GM10266 (cell line): Measurements from ENCODE around the gene ITGA7.

ENCODE experiments used
- DNase-seq: peaks from one replicate; pipeline ENCODE4 v3.0.0; 2012; ENCODE audit errors: extremely low spot score
- TF ChIP-seq, protein P1 (sequence below): IDR thresholded peaks from 2 replicates; pipeline ENCODE4 v1.5.1; 2012; ENCODE audit warnings: mild to moderate bottlenecking, low read depth; ENCODE audit not compliant: control insufficient read depth, insufficient read depth; ENCODE audit errors: missing control alignments

Gene ITGA7

DNA sequence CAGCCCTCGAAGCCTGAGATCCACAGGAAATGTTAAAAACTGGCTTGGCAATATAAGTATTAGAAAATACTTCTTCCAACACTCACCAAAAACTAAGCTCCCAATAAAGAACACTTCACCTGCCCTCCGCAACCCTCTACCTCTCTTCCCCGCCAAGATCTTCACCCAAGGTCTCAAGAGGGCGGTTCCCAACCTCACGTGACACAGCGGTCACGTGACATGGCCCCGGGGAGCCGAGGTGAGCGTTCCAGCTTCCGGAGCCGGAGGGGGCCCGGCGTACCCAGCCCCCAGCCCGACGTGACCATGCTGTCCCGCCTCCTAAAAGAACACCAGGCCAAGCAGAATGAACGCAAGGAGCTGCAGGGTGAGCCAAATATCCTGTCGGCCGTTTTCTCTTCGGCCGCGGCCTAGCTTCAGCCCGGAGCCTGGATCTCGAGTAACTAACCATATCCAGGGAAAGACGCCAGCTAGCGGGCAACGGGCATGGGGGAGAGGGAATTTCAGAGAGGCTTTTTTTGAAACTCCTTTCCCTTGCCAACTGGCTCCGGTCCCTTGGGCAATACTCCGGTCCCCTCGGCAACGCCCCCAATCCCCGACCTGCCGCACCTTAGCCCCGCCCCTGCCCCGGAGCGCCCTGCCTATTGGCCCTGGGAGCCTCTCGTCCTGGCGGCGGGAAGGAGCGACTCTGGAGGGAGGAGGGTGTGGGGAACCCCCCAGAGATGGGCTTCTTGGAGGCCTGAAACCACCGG, 8.3 kb upstream of the ITGA7 start, which contains the start of gene BLOC1S1:
TSS of gene BLOC1S1 (plus strand) at position 214 of the 749 bp plus-strand sequence. CDS start at position 220, 6 bp downstream.
- TF ChIP-seq, protein P1, sequence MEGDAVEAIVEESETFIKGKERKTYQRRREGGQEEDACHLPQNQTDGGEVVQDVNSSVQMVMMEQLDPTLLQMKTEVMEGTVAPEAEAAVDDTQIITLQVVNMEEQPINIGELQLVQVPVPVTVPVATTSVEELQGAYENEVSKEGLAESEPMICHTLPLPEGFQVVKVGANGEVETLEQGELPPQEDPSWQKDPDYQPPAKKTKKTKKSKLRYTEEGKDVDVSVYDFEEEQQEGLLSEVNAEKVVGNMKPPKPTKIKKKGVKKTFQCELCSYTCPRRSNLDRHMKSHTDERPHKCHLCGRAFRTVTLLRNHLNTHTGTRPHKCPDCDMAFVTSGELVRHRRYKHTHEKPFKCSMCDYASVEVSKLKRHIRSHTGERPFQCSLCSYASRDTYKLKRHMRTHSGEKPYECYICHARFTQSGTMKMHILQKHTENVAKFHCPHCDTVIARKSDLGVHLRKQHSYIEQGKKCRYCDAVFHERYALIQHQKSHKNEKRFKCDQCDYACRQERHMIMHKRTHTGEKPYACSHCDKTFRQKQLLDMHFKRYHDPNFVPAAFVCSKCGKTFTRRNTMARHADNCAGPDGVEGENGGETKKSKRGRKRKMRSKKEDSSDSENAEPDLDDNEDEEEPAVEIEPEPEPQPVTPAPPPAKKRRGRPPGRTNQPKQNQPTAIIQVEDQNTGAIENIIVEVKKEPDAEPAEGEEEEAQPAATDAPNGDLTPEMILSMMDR, result no peak
- DNase-seq, result peak; percentile 95

DNA sequence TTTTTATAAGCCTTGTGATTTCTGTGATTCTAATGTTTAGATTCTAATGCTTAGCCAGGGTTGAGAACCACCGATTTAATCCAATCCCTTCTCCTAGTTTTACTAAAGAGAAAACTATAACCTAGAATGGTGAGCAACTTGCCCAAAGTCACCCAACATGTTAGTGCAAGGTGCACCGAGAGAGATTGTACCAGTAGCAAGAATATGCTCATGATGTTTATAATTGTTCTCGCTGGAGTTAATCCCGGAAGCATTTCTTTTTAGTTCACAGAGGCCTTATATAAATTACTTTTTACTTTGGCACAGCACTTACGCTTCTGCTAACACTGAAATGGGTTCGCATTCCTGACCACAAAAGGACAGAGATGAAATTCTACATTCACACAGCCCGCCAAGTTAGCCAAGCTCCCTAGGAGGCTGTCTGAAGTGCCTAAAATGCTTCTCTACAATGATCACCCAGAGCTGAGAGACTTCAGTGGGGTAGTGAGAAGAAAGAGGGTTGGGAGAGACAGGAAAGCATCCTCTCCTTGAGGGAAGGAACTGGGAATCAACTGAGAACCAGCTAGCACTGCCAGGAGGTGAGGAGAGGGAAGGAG, 7.6 kb upstream of the ITGA7 start:
- DNase-seq, result no peak
- TF ChIP-seq, protein P1, result no peak

DNA sequence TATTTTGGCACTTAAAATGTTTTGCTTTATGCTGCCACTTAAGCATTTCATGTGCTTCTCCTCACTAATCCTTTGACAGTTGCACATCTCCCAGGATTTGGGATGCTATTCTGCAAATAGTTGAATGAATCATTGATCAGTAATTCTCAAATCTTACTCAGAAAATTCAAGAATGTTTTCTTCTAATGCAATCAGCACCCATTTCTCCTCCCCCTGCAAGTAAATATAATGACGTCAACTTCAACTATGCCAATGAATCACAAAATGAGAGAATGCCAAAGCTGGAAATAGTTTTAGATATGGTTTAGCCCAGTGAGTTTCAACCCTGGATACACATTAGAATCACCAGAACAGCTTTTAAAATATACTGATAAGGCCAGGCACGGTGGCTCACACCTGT, 6.0 kb upstream of the ITGA7 start:
- no peak for DNase-seq
- TF ChIP-seq, protein P1, result no peak

DNA sequence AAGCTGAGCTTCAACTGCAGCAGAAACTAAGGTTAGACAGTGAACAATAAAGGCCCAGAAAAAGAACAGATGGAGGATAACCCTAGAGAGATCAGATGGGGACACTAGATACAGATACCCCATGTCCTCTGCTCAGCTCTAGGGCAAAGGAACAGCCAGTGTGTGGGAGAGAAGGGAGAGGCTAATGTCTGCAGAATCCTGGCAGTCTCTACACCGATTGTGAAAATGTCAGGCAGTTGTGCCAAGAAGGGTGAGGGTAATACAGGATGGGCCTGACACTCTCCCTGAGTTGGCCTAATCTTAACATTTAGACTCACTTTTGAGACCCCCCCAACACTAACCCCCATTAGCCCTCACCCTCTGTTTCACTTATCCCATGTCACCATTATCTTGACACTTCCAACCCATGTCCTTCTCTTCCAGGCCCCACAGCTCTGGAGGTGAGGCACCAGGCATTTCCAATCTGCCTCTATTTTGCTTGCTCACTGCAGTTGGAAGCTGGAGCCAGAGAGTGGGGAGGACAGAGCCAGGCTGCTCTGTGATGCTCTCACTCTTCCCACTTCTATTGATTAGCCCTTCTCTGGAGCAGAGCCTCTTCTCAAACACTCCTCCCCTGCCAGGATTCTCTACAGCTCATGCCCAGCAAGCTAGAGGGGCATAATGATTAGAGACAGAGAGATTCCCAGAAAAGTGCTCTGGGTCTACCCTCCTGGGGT, 5.2 kb upstream of the ITGA7 start:
- TF ChIP-seq, protein P1, result no peak
- no peak for DNase-seq

DNA sequence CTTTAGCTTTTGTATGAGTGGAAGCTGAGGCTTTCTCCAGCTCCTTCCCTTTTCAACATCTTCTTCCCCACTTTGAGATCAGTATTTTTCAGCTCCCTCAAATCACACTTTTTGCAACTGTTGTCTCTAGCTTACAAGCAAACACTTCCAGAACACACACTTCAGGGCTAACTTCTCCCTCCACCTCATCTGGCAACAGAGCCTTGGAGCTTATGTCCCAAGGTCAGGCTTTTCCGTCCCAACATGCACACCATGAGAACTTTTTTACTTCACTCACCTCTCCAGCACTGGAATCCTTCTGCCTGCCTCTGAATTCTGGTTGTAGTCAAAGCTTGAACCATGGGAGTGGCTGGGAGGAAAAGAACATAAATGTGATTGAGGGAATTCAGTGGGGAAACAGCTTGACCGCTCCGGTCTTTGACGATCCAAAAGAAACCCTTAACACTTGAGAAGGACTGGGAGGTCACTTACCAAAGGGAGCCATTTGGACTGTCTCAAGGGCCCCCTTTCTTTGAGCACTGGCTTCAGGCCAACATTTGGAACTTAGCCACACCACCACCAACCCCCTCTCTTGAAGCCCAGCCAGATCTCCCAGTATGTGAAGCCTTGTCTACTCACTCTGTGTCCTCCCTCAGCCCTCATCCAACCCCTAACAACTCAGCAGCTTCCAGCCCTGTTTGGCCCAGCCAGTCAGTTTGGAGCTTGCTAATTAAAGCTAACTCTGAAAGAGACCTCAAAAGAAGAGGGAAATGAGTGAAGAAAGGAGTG, 4.3 kb upstream of the ITGA7 start:
- no peak for DNase-seq
- TF ChIP-seq, protein P1, result no peak

DNA sequence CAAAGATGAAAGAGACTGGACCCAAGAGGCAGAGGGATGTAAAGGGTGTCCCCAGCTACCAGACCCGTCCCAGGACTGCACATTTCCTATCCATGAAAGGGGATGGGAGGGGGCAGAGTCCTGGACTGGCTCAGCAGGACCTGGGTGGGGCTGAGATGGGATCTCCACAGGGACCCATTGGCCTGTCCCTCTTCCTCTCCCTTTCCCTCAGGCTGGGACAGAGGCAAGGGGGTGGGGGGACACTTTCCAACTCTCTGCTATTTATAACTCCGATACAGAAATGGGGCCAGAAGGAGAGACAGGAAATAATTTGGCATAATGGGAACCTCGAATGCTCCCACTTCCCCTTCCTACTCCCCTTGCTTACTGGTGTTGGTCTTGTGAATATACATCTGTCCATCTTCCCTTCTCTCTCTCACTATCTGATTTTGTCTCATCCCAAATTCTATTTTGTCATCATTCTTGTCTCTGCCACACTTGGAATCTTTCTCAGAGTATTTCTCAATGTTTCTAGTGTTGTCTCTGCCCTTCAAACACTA, 1.1 kb upstream of the ITGA7 start:
- TF ChIP-seq, protein P1, result no peak
- no peak for DNase-seq
